Left renal pelvis (tissue), 4 donors: ENCODE measurements around the gene ASPA. TPM values are rescaled to one million over a fixed set of nuclear protein-coding genes. Genes with fewer than 3 reads are reported as not detected.

Experiments
- polyA plus RNA-seq, 4 donors: library from polyadenylated mRNA; unstranded; fragments of 120-200 nt; gene quantifications; one replicate each; pipeline ENCODE4 v1.2.1, GENCODE V29; 2013; ENCODE audit not compliant: insufficient read length in 4 of 4

ASPA gene
- polyA plus RNA-seq, 4 donors: 10.5 to 30.2 (median 27.7) TPM

Other genes with a start within 250 kb of the ASPA start
- gene OR3A1, start 177.6 kb upstream of the ASPA start, polyA plus RNA-seq: under 1 TPM in 2 of 4 donors, not detected in 2; 0.12 TPM
- gene OR3A2, start 89.7 kb upstream of the ASPA start, polyA plus RNA-seq: under 1 TPM; 0.14 to 0.68 (median 0.43) TPM
- gene OR1E1, start 77.6 kb upstream of the ASPA start, polyA plus RNA-seq: not detected
- under 1 TPM in 2 of 4 donors, not detected in 2; 0.15 to 0.17 TPM for gene OR3A3, start 64.6 kb upstream of the ASPA start, polyA plus RNA-seq
- gene OR1E2, start 42.2 kb upstream of the ASPA start, polyA plus RNA-seq: not detected
- under 1 TPM; 0.39 to 0.82 (median 0.51) TPM for gene SPATA22, start 4.2 kb upstream of the ASPA start, polyA plus RNA-seq
- gene TRPV3, start 81.8 kb downstream of the ASPA start, polyA plus RNA-seq: 1 to 10 TPM in 3 of 4 donors, under 1 TPM in 1; 0.96 to 2.3 (median 1.5) TPM
- 10 to 100 TPM in 1 of 4 donors, 1 to 10 TPM in 3; 5.8 to 13.0 (median 7.0) TPM for gene TRPV1, start 133.4 kb downstream of the ASPA start, polyA plus RNA-seq
- 10 to 100 TPM in 3 of 4 donors, 1 to 10 TPM in 1; 9.6 to 17.3 (median 14.7) TPM for gene SHPK, start 160.3 kb downstream of the ASPA start, polyA plus RNA-seq
- 10 to 100 TPM; 11.0 to 23.2 (median 20.3) TPM for gene CTNS, start 160.8 kb downstream of the ASPA start, polyA plus RNA-seq
- gene TAX1BP3, start 192.6 kb downstream of the ASPA start, polyA plus RNA-seq: 100 to 1,000 TPM in 2 of 4 donors, 10 to 100 TPM in 2; 93.9 to 109 (median 100) TPM
- 10 to 100 TPM; 16.9 to 36.5 (median 25.9) TPM for gene EMC6, start 192.8 kb downstream of the ASPA start, polyA plus RNA-seq
- 1 to 10 TPM in 3 of 4 donors, under 1 TPM in 1; 0.63 to 2.0 (median 1.4) TPM for gene P2RX5, start 220.2 kb downstream of the ASPA start, polyA plus RNA-seq
- gene HASPIN, start 247.9 kb downstream of the ASPA start, polyA plus RNA-seq: 1 to 10 TPM; 2.6 to 3.4 (median 3.3) TPM